HL-60 (cell line): ENCODE data around the gene FLNC.

Source experiments
- DNase-seq, 2 experiments: peaks; one replicate each; pipeline ENCODE4 v3.0.0-alpha.2; 2010 to 2020; ENCODE audit warnings: low read depth in 1 of 2, low spot score in 1 of 2
- H3K27ac ChIP-seq: fragments of 250-450 bp; sonication (Bioruptor Pico); replicated peaks from 2 replicates; pipeline ENCODE4 v1.5.1; 2020; ENCODE audit warnings: mild to moderate bottlenecking, moderate library complexity
- H3K27me3 ChIP-seq: fragments of 250-450 bp; sonication (Bioruptor Pico); 2 replicates; pipeline ENCODE4 v1.5.1; 2021; ENCODE audit warnings: mild to moderate bottlenecking, moderate library complexity; ENCODE audit not compliant: insufficient read depth, poor library complexity, severe bottlenecking
- H3K4me3 ChIP-seq: replicated peaks from 2 replicates; pipeline ENCODE4 v1.5.1; 2011; ENCODE audit warnings: mild to moderate bottlenecking, control low read depth, low read length; ENCODE audit not compliant: insufficient read depth
- CTCF ChIP-seq: IDR thresholded peaks from one replicate; pipeline ENCODE4 v1.5.1; 2011; ENCODE audit warnings: low read length, control low read depth, inconsistent platforms; ENCODE audit not compliant: insufficient read depth
- GABPA ChIP-seq: IDR thresholded peaks from 2 replicates; pipeline ENCODE4 v1.6.1; 2012; ENCODE audit warnings: low read depth
- POLR2AphosphoS5 ChIP-seq: IDR thresholded peaks from 2 replicates; pipeline ENCODE4 v1.6.1; 2012; ENCODE audit warnings: low read depth
- SPI1 ChIP-seq: IDR thresholded peaks from 2 replicates; pipeline ENCODE4 v1.6.1; 2012; ENCODE audit warnings: low read depth, mild to moderate bottlenecking, borderline replicate concordance
- TF ChIP-seq, protein P1 (sequence below): IDR thresholded peaks from 2 replicates; pipeline ENCODE4 v1.6.1; 2012; ENCODE audit warnings: low read depth; ENCODE audit not compliant: insufficient replicate concordance

Gene FLNC

GRCh38 chr7:128859232-128860157 is 29.3 kb downstream of the FLNC start:
- no peak for DNase-seq
- no peak for TF ChIP-seq SPI1
- no peak for TF ChIP-seq GABPA
- TF ChIP-seq, protein P1, sequence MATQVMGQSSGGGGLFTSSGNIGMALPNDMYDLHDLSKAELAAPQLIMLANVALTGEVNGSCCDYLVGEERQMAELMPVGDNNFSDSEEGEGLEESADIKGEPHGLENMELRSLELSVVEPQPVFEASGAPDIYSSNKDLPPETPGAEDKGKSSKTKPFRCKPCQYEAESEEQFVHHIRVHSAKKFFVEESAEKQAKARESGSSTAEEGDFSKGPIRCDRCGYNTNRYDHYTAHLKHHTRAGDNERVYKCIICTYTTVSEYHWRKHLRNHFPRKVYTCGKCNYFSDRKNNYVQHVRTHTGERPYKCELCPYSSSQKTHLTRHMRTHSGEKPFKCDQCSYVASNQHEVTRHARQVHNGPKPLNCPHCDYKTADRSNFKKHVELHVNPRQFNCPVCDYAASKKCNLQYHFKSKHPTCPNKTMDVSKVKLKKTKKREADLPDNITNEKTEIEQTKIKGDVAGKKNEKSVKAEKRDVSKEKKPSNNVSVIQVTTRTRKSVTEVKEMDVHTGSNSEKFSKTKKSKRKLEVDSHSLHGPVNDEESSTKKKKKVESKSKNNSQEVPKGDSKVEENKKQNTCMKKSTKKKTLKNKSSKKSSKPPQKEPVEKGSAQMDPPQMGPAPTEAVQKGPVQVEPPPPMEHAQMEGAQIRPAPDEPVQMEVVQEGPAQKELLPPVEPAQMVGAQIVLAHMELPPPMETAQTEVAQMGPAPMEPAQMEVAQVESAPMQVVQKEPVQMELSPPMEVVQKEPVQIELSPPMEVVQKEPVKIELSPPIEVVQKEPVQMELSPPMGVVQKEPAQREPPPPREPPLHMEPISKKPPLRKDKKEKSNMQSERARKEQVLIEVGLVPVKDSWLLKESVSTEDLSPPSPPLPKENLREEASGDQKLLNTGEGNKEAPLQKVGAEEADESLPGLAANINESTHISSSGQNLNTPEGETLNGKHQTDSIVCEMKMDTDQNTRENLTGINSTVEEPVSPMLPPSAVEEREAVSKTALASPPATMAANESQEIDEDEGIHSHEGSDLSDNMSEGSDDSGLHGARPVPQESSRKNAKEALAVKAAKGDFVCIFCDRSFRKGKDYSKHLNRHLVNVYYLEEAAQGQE: no peak
- TF ChIP-seq POLR2AphosphoS5: no peak
- no peak for TF ChIP-seq CTCF
- Histone ChIP-seq H3K27me3 (peaks cover 5% of the 10 kb centered on the region), H3K27ac (no peak overlapping the region), H3K4me3 (no peak overlapping the region)

DNA sequence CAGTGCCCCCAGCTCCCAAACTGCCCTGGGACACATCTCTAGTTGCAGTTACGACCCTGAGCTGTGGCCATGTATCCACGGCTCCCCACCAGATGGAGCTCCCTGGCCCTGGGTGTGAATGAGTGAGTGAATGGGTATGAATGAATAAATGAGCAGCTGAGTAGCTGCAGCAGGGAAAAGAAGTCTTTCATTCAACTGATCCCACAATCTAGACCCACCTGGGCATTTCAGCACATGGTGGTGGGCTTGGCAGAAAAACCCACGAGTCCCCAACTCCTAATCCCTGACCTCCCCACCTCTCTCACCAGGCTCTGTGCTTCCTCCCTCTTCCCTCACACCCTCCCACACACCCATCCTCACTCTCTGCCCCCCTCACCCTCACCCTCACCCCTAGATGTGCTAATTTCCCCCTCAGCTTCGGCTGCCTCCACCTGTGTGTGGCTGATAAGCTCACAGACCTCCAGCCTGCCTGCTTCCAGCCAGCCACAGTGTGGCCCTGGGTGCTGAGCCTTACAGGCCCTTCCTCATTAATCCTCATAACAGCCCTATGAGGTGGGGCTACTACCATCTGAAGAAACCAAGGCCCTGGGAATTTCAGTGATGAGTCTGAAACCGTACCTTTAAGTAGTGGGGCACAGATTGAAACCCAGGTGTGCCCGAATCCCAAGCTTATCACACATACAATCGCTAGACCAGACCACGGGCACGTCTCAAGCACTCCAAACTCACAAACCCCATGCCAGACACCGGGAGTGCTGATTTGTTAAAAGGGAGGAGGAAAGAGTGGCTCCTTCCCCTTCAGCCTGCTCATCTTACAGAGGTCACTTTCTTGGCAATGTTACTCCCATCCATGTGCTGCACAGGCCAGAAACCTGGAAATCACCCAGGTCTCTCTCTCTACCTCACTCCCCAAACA is 30.2 kb downstream of the FLNC start:
- DNase-seq: peak in 1 of 2 experiments; percentile 21
- H3K4me3 ChIP-seq: no peak overlapping the region
- H3K27ac ChIP-seq: no peak overlapping the region
- TF ChIP-seq GABPA (no peak), SPI1 (no peak), CTCF (no peak), POLR2AphosphoS5 (no peak)
- TF ChIP-seq, protein P1: no peak
- no peaks in the 10 kb centered on the region for H3K27me3 ChIP-seq

GRCh38 chr7:128861957-128862570 is 31.9 kb downstream of the FLNC start:
- no peaks in the 10 kb centered on the region for H3K27me3 ChIP-seq
- peak overlapping the region; percentile 92 for H3K4me3 ChIP-seq
- no peak overlapping the region for H3K27ac ChIP-seq
- TF ChIP-seq GABPA (no peak), POLR2AphosphoS5 (no peak), CTCF (no peak), SPI1 (no peak)
- TF ChIP-seq, protein P1: no peak
- DNase-seq: no peak
